HG02759 (cell line): ENCODE measurements around the gene FBXW7.
A peak's percentile ranks its signal among the peaks of the same experiment; 100 is the strongest.

Experiments used
- ATAC-seq: cut with Tn5 transposase; IDR thresholded peaks from one replicate; pipeline ENCODE4 v1.9.1; 2021; ENCODE audit warnings: mild to moderate bottlenecking, moderate library complexity; ENCODE audit not compliant: unreplicated experiment

FBXW7 gene

GRCh38 chr4:152434011-152434410 is 101.9 kb downstream of the FBXW7 start:
- ATAC-seq: no peak

GRCh38 chr4:152431784-152432183 is 104.1 kb downstream of the FBXW7 start:
- no peak for ATAC-seq

GRCh38 chr4:152431291-152431690 is 104.6 kb downstream of the FBXW7 start:
- ATAC-seq: no peak

GRCh38 chr4:152430507-152430906 is 105.4 kb downstream of the FBXW7 start:
- no peak for ATAC-seq

GRCh38 chr4:152427981-152428380 is 107.9 kb downstream of the FBXW7 start:
- ATAC-seq: no peak

- ATAC-seq: no peak
Measured at GRCh38 chr4:152424977-152425376, 110.9 kb downstream of the FBXW7 start.

- no peak for ATAC-seq
Measured at GRCh38 chr4:152424396-152424795, 111.5 kb downstream of the FBXW7 start.

- no peak for ATAC-seq
Measured at GRCh38 chr4:152422817-152423320, 113.0 kb downstream of the FBXW7 start.

GRCh38 chr4:152421576-152421975 is 114.3 kb downstream of the FBXW7 start:
- ATAC-seq: no peak

GRCh38 chr4:152419809-152420208 is 116.1 kb downstream of the FBXW7 start:
- no peak for ATAC-seq

GRCh38 chr4:152417673-152418072 is 118.2 kb downstream of the FBXW7 start:
- no peak for ATAC-seq

GRCh38 chr4:152415980-152416379 is 119.9 kb downstream of the FBXW7 start:
- ATAC-seq: no peak

GRCh38 chr4:152408514-152409327 is 127.2 kb downstream of the FBXW7 start:
- ATAC-seq: no peak

GRCh38 chr4:152401424-152401823 is 134.5 kb downstream of the FBXW7 start:
- ATAC-seq: no peak

- ATAC-seq: peak; percentile 65
Measured at GRCh38 chr4:152399246-152399645, 136.6 kb downstream of the FBXW7 start.

- ATAC-seq: no peak
Measured at GRCh38 chr4:152398060-152398459, 137.8 kb downstream of the FBXW7 start.

GRCh38 chr4:152394791-152395190 is 141.1 kb downstream of the FBXW7 start:
- no peak for ATAC-seq

GRCh38 chr4:152392079-152392478 is 143.8 kb downstream of the FBXW7 start:
- no peak for ATAC-seq

GRCh38 chr4:152390216-152390615 is 145.7 kb downstream of the FBXW7 start:
- no peak for ATAC-seq

GRCh38 chr4:152389359-152389758 is 146.5 kb downstream of the FBXW7 start:
- ATAC-seq: no peak

- ATAC-seq: no peak
Measured at GRCh38 chr4:152385551-152385950, 150.3 kb downstream of the FBXW7 start.

- ATAC-seq: peak; percentile 72
Measured at GRCh38 chr4:152382057-152382785, 153.7 kb downstream of the FBXW7 start.
